WTC11 (cell line): Measurements from ENCODE around the gene GZF1.

Source experiments
- ARID4B ChIP-seq: sonication (generic); formaldehyde crosslinking; IDR thresholded peaks from 2 replicates; pipeline ENCODE4 v1.8.0; 2023; ENCODE audit warnings: missing genetic modification reagents, mild to moderate bottlenecking, borderline replicate concordance
- FOXJ3 ChIP-seq: sonication (generic); formaldehyde crosslinking; IDR thresholded peaks from 2 replicates; pipeline ENCODE4 v1.9.0; 2021; ENCODE audit warnings: missing genetic modification reagents, mild to moderate bottlenecking, borderline replicate concordance
- JUN ChIP-seq: sonication (generic); formaldehyde crosslinking; IDR thresholded peaks from 2 replicates; pipeline ENCODE4 v1.8.0; 2023; ENCODE audit warnings: mild to moderate bottlenecking, missing genetic modification reagents
- MYBL2 ChIP-seq: sonication (generic); formaldehyde crosslinking; IDR thresholded peaks from 2 replicates; pipeline ENCODE4 v1.8.1; 2023; ENCODE audit warnings: mild to moderate bottlenecking, moderate library complexity, missing genetic modification reagents
- TEAD4 ChIP-seq: sonication (generic); formaldehyde crosslinking; IDR thresholded peaks from 2 replicates; pipeline ENCODE4 v1.8.0; 2022; ENCODE audit warnings: mild to moderate bottlenecking, missing genetic modification reagents
- USF1 ChIP-seq: sonication (generic); formaldehyde crosslinking; IDR thresholded peaks from 2 replicates; pipeline ENCODE4 v1.8.0; 2022; ENCODE audit warnings: mild to moderate bottlenecking, missing genetic modification reagents
- ZNF512 ChIP-seq: sonication (generic); formaldehyde crosslinking; IDR thresholded peaks from 2 replicates; pipeline ENCODE4 v1.8.1; 2022; ENCODE audit warnings: missing genetic modification reagents, borderline replicate concordance

- TF ChIP-seq FOXJ3 (CRISPR knock-in tag): no peak
- TF ChIP-seq ZNF512 (CRISPR knock-in tag): no peak
- TF ChIP-seq ARID4B (CRISPR knock-in tag): no peak
- TF ChIP-seq TEAD4: no peak
- no peak for TF ChIP-seq USF1 (CRISPR knock-in tag)
- no peak for TF ChIP-seq MYBL2 (CRISPR knock-in tag)
- TF ChIP-seq JUN (CRISPR knock-in tag): no peak
These were observed 44.9 kb downstream of the GZF1 start for GRCh38 chr20:23406880-23407279.
